ENCODE data around the gene ALPK3. TPM values are rescaled to one million over a fixed set of nuclear protein-coding genes. Genes with fewer than 3 reads are reported as not detected.

Gene ALPK3
- total RNA-seq, 4 donors from 2014 or later: 0.18 to 7.0 (median 0.68) TPM

DNA sequence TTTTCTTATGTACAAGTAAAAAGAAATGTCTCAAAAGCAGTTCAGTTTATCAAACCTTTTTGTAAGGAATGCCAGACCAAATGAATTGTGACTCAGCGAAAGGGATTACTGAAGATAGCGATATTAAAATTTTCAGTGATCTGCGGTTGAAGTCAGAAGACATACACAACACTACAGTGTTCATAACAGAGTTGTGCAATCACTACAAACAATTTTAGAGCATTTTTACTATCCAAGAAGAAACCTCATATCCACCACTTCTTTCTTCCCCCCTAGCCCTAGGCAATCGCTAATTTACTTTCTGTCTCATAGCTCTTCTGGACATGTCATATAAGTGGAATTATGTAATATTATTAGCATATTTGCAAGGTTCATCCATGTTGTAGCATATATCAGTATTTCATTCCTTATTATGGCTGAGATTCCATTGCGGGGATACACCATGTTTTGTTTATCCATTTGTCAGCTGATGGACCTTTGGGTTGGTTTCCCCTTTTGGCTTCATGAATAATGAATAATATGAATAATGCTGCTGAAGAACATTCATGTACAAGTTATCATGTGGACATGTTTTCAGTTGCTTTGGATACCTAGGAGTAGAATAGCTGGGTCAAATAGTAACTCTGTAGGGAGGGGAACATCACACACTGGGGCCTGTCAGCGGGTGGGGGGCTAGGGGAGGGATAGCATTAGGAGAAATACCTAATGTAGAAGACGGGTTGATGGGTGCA is 23.6 kb upstream of the ALPK3 start:
- Histone ChIP-seq H3K36me3 (peaks cover 0 to 70% (median 0%) of the 10 kb centered on the region in 3 donors), H3K4me3 (no peak overlapping the region)
- no peak for TF ChIP-seq POLR2A (IDR thresholded peaks at IDR 0.05)
- no peak for TF ChIP-seq CTCF (IDR thresholded peaks at IDR 0.05)

DNA sequence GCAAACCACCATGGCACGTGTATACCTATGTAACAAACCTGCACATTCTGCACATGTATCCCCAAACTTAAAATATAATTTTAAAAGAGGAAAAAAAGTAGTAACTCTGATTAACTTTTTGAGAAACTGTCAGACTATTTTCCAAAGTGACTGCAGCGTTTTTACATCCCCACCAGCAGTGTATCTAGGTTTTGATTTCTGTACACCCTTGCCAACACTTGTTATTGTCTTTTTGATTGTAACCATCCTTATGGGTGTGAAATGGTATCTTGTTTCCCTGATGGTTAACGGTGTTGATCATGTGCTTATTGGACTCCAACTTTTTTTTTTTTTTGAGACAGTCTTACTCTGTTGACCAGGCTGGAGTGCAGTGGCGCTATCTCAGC is 23.0 kb upstream of the ALPK3 start:
- DNase-seq: no peak
- peaks cover 0 to 75% (median 0%) of the 10 kb centered on the region in 3 donors for H3K36me3 ChIP-seq
- no peaks in the 10 kb centered on the region for H3K27me3 ChIP-seq
- no peaks in the 10 kb centered on the region for H3K9me3 ChIP-seq
- H3K4me3 ChIP-seq: no peak overlapping the region
- no peak overlapping the region for H3K27ac ChIP-seq
- TF ChIP-seq CTCF (IDR thresholded peaks at IDR 0.05) (no peak), POLR2A (IDR thresholded peaks at IDR 0.05) (no peak)
- H3K4me1 ChIP-seq: no peaks in the 10 kb centered on the region

More for the DNA sequence above, 23.6 kb upstream of the ALPK3 start:
- DNase-seq: no peak
- no peaks in the 10 kb centered on the region for H3K9me3 ChIP-seq
- H3K4me1 ChIP-seq: no peaks in the 10 kb centered on the region
- H3K27me3 ChIP-seq: no peaks in the 10 kb centered on the region
- H3K27ac ChIP-seq: no peak overlapping the region

GRCh38 chr15:84795186-84795585 is 22.0 kb upstream of the ALPK3 start:
- no peaks in the 10 kb centered on the region for H3K27me3 ChIP-seq
- H3K4me3 ChIP-seq: no peak overlapping the region
- no peaks in the 10 kb centered on the region for H3K9me3 ChIP-seq
- no peaks in the 10 kb centered on the region for H3K4me1 ChIP-seq
- H3K36me3 ChIP-seq: peaks cover 0 to 85% (median 0%) of the 10 kb centered on the region in 3 donors
- DNase-seq: no peak
- no peak overlapping the region for H3K27ac ChIP-seq
- TF ChIP-seq CTCF (IDR thresholded peaks at IDR 0.05): no peak
- TF ChIP-seq POLR2A (IDR thresholded peaks at IDR 0.05): no peak

DNA sequence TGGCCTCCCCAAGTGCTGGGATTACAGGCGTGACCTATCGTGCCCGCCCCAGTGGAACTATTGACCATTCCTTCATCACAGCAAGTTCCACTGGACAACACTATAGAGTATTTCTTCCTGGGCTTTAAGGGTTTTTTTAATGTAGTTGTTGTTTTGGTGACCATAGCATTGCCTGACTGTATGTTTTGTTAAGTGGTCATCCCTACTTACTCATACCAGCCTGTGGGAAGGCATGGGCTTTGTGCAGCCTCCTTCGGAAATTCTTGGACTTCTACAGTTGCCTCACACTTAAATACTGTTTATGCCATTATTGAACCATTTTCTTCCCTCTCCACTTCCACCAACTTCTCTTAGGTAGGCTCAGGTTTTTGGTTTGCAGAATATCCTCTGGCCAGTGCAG is 19.9 kb upstream of the ALPK3 start:
- Histone ChIP-seq H3K27me3 (no peaks in the 10 kb centered on the region), H3K4me3 (no peak overlapping the region), H3K9me3 (no peaks in the 10 kb centered on the region), H3K27ac (no peak overlapping the region), H3K36me3 (peaks cover 0 to 85% (median 0%) of the 10 kb centered on the region in 3 donors), H3K4me1 (no peaks in the 10 kb centered on the region)
- TF ChIP-seq CTCF (IDR thresholded peaks at IDR 0.05) (no peak), POLR2A (IDR thresholded peaks at IDR 0.05) (no peak)
- DNase-seq: no peak

DNA sequence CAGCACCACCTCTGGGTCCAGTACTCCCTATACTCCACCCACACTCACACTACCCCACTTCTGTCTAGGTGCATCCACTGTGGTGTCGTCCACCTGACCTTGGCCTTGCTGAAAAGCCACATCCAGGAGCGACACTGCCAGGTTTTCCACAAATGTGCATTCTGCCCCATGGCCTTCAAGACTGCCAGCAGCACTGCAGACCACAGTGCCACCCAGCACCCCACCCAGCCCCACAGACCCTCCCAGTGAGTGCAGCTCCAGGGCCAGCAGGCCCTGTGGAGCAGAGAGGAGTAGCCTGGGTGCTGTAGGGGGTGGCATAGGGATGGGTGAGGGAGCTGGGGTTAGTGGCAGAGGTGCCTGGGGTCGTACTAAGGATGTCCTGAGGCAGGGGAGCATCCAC is 19.4 kb upstream of the ALPK3 start:
- H3K4me3 ChIP-seq: no peak overlapping the region
- H3K9me3 ChIP-seq: no peaks in the 10 kb centered on the region
- no peak overlapping the region for H3K27ac ChIP-seq
- peaks cover 0 to 85% (median 0%) of the 10 kb centered on the region in 3 donors for H3K36me3 ChIP-seq
- peak in 1 of 3 donors; percentile 19 for DNase-seq
- H3K4me1 ChIP-seq: no peaks in the 10 kb centered on the region
- no peaks in the 10 kb centered on the region for H3K27me3 ChIP-seq
- no peak for TF ChIP-seq POLR2A (IDR thresholded peaks at IDR 0.05)

DNA sequence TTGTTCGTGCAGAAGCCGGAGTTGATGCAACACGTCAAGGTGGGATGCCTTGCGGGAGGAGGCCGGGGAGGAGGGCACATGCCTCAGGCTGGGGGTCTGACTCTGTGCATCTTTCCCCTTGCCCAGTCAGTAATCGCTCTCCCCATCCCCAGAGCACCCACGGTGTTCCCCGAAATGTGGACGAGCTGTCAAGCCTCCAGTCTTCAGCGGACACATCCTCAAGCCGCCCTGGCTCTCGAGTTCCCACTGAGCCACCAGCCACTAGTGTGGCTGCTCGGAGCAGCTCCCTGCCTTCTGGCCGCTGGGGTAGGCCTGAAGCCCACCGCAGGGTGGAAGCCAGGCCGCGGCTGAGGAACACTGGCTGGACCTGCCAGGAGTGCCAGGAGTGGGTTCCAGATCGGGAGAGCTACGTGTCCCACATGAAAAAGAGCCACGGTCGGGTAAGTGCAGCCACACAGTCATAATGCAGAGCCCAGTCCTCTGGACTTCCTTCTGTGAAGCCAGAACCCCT is 18.7 kb upstream of the ALPK3 start:
- no peak overlapping the region for H3K4me3 ChIP-seq
- peaks cover 0 to 84% (median 0%) of the 10 kb centered on the region in 3 donors for H3K36me3 ChIP-seq
- H3K4me1 ChIP-seq: no peaks in the 10 kb centered on the region
- no peak overlapping the region for H3K27ac ChIP-seq
- no peaks in the 10 kb centered on the region for H3K9me3 ChIP-seq
- peak in 1 of 3 donors; percentile 34 for DNase-seq
- no peaks in the 10 kb centered on the region for H3K27me3 ChIP-seq
- no peak for TF ChIP-seq POLR2A (IDR thresholded peaks at IDR 0.05)
- no peak for TF ChIP-seq CTCF (IDR thresholded peaks at IDR 0.05)

Data from Peyer's patch (tissue), 4 donors.